WTC11 (cell line): ENCODE measurements around the gene COL6A3.

Source experiments
- CBFB ChIP-seq: sonication (generic); formaldehyde crosslinking; IDR thresholded peaks from 2 replicates; pipeline ENCODE4 v1.8.1; 2022; ENCODE audit warnings: mild to moderate bottlenecking, low read depth, missing genetic modification reagents
- CREB1 ChIP-seq: sonication (generic); formaldehyde crosslinking; IDR thresholded peaks from 2 replicates; pipeline ENCODE4 v1.8.0; 2023; ENCODE audit warnings: mild to moderate bottlenecking, missing genetic modification reagents
- GTF2I ChIP-seq: fragments of 250-450 bp; sonication (Bioruptor Pico); conservative IDR thresholded peaks from 2 replicates; pipeline ENCODE4 v1.4.0; 2021; ENCODE audit warnings: mild to moderate bottlenecking
- IRF2 ChIP-seq: sonication (generic); formaldehyde crosslinking; IDR thresholded peaks from 2 replicates; pipeline ENCODE4 v1.8.0; 2022; ENCODE audit warnings: low read depth, missing genetic modification reagents, borderline replicate concordance
- OVOL2 ChIP-seq: fragments of 250-450 bp; sonication (Bioruptor Pico); IDR thresholded peaks from 2 replicates; pipeline ENCODE4 v1.9.0; 2021; ENCODE audit warnings: mild to moderate bottlenecking, borderline replicate concordance
- ZNF416 ChIP-seq: fragments of 250-450 bp; sonication (Bioruptor Pico); IDR thresholded peaks from 2 replicates; pipeline ENCODE4 v1.9.0; 2021; ENCODE audit warnings: mild to moderate bottlenecking, inconsistent platforms
- TF ChIP-seq, protein P1 (sequence below): sonication (generic); formaldehyde crosslinking; IDR thresholded peaks from 2 replicates; pipeline ENCODE4 v1.8.1; 2022; ENCODE audit warnings: mild to moderate bottlenecking, missing genetic modification reagents, moderate library complexity, borderline replicate concordance
- TF ChIP-seq, protein P2 (sequence below): fragments of 200-600 bp; IDR thresholded peaks from 2 replicates; pipeline ENCODE4 v1.8.0; 2022; ENCODE audit warnings: antibody characterized with exemption
- TF ChIP-seq, protein P3 (sequence below): sonication (generic); formaldehyde crosslinking; IDR thresholded peaks from 2 replicates; pipeline ENCODE4 v1.8.0; 2022; ENCODE audit warnings: mild to moderate bottlenecking, missing genetic modification reagents
- TF ChIP-seq, protein P4 (sequence below): sonication (generic); formaldehyde crosslinking; IDR thresholded peaks from 2 replicates; pipeline ENCODE4 v1.8.1; 2022; ENCODE audit warnings: low read depth, mild to moderate bottlenecking, moderate library complexity, missing genetic modification reagents, borderline replicate concordance
- TF ChIP-seq, protein P5 (sequence below): sonication (generic); formaldehyde crosslinking; IDR thresholded peaks from 2 replicates; pipeline ENCODE4 v1.8.1; 2022; ENCODE audit warnings: missing genetic modification reagents, borderline replicate concordance
- TF ChIP-seq, protein P6 (sequence below): sonication (generic); formaldehyde crosslinking; IDR thresholded peaks from 2 replicates; pipeline ENCODE4 v1.8.1; 2023; ENCODE audit warnings: mild to moderate bottlenecking, moderate library complexity, missing genetic modification reagents

DNA sequence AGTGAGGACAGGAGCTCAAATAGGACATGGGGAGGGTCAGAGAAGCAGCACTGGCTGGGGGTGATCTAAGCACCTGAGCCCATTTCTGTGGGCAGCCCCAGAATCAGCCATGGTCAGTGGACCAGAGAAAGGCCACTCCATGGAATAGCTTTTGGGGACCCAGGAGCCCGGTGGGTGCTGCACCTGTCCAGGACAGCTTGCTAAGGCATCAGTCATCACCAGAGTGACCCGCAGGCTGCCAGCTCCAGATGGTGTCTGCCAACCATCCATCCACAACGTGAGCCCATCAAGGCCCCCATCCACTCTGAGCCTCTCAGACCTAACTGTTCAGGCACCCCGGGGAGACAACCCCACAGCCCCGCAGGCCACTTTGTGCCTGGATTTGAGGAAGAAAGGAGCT lies 23.6 kb upstream of the COL6A3 start:
- TF ChIP-seq, protein P1, sequence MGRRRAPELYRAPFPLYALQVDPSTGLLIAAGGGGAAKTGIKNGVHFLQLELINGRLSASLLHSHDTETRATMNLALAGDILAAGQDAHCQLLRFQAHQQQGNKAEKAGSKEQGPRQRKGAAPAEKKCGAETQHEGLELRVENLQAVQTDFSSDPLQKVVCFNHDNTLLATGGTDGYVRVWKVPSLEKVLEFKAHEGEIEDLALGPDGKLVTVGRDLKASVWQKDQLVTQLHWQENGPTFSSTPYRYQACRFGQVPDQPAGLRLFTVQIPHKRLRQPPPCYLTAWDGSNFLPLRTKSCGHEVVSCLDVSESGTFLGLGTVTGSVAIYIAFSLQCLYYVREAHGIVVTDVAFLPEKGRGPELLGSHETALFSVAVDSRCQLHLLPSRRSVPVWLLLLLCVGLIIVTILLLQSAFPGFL = no peak
- TF ChIP-seq ZNF416 (CRISPR knock-in tag) (no peak), OVOL2 (CRISPR knock-in tag) (no peak), GTF2I (no peak), CBFB (CRISPR knock-in tag) (no peak), CREB1 (no peak), IRF2 (CRISPR knock-in tag) (no peak)
- TF ChIP-seq, protein P2, sequence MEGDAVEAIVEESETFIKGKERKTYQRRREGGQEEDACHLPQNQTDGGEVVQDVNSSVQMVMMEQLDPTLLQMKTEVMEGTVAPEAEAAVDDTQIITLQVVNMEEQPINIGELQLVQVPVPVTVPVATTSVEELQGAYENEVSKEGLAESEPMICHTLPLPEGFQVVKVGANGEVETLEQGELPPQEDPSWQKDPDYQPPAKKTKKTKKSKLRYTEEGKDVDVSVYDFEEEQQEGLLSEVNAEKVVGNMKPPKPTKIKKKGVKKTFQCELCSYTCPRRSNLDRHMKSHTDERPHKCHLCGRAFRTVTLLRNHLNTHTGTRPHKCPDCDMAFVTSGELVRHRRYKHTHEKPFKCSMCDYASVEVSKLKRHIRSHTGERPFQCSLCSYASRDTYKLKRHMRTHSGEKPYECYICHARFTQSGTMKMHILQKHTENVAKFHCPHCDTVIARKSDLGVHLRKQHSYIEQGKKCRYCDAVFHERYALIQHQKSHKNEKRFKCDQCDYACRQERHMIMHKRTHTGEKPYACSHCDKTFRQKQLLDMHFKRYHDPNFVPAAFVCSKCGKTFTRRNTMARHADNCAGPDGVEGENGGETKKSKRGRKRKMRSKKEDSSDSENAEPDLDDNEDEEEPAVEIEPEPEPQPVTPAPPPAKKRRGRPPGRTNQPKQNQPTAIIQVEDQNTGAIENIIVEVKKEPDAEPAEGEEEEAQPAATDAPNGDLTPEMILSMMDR = no peak
- TF ChIP-seq, protein P3, sequence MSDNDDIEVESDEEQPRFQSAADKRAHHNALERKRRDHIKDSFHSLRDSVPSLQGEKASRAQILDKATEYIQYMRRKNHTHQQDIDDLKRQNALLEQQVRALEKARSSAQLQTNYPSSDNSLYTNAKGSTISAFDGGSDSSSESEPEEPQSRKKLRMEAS (CRISPR knock-in tag) = no peak
- TF ChIP-seq, protein P4, sequence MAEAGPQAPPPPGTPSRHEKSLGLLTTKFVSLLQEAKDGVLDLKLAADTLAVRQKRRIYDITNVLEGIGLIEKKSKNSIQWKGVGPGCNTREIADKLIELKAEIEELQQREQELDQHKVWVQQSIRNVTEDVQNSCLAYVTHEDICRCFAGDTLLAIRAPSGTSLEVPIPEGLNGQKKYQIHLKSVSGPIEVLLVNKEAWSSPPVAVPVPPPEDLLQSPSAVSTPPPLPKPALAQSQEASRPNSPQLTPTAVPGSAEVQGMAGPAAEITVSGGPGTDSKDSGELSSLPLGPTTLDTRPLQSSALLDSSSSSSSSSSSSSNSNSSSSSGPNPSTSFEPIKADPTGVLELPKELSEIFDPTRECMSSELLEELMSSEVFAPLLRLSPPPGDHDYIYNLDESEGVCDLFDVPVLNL = no peak
- TF ChIP-seq, protein P5, sequence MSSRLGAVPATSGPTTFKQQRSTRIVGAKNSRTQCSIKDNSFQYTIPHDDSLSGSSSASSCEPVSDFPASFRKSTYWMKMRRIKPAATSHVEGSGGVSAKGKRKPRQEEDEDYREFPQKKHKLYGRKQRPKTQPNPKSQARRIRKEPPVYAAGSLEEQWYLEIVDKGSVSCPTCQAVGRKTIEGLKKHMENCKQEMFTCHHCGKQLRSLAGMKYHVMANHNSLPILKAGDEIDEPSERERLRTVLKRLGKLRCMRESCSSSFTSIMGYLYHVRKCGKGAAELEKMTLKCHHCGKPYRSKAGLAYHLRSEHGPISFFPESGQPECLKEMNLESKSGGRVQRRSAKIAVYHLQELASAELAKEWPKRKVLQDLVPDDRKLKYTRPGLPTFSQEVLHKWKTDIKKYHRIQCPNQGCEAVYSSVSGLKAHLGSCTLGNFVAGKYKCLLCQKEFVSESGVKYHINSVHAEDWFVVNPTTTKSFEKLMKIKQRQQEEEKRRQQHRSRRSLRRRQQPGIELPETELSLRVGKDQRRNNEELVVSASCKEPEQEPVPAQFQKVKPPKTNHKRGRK (CRISPR knock-in tag) = no peak
- TF ChIP-seq, protein P6, sequence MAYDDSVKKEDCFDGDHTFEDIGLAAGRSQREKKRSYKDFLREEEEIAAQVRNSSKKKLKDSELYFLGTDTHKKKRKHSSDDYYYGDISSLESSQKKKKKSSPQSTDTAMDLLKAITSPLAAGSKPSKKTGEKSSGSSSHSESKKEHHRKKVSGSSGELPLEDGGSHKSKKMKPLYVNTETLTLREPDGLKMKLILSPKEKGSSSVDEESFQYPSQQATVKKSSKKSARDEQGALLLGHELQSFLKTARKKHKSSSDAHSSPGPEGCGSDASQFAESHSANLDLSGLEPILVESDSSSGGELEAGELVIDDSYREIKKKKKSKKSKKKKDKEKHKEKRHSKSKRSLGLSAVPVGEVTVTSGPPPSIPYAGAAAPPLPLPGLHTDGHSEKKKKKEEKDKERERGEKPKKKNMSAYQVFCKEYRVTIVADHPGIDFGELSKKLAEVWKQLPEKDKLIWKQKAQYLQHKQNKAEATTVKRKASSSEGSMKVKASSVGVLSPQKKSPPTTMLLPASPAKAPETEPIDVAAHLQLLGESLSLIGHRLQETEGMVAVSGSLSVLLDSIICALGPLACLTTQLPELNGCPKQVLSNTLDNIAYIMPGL (CRISPR knock-in tag) = no peak
